ENCODE measurements around the gene TAPBP. TPM values are rescaled to one million over a fixed set of nuclear protein-coding genes. Genes with fewer than 3 reads are reported as not detected.

Gene TAPBP
- total and polyA plus RNA-seq, 12 donors, result 25.1 to 322 (median 165) TPM

DNA sequence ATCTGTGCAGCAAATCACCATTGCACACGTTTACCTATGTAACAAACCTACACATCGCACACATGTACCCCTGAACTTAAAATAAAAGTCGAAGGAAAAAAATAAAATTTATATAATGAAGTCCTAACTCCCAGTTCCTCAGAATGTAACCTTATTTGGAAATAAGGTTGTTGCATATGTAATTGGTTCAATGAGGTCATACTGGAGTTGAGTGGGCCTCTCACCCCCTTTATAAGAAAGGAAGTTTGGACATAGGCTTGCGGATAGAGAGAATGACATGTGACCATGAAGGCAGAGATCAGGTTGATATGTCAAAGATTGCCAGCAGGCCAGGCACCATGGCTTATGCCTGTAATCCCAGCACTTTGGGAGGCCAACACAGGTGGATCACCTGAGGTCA is 19.8 kb upstream of the TAPBP start:
- Histone ChIP-seq H3K36me3 (replicated peaks in 1 of 2) (no peaks in the 10 kb centered on the region), H3K4me3 (no peak overlapping the region), H3K4me1 (replicated peaks in 1 of 2) (no peaks in the 10 kb centered on the region), H3K27ac (no peak overlapping the region), H3K9me3 (replicated peaks in 1 of 3) (no peaks in the 10 kb centered on the region), H3K27me3 (no peaks in the 10 kb centered on the region)
- 80 to 89% (median 86%) methylated on average over 4 of the region's 4 CpGs for WGBS, 4 donors
- DNase-seq, result no peak
- intact Hi-C loops (cut with DNase I), result no loop called here
- TF ChIP-seq, protein P1, sequence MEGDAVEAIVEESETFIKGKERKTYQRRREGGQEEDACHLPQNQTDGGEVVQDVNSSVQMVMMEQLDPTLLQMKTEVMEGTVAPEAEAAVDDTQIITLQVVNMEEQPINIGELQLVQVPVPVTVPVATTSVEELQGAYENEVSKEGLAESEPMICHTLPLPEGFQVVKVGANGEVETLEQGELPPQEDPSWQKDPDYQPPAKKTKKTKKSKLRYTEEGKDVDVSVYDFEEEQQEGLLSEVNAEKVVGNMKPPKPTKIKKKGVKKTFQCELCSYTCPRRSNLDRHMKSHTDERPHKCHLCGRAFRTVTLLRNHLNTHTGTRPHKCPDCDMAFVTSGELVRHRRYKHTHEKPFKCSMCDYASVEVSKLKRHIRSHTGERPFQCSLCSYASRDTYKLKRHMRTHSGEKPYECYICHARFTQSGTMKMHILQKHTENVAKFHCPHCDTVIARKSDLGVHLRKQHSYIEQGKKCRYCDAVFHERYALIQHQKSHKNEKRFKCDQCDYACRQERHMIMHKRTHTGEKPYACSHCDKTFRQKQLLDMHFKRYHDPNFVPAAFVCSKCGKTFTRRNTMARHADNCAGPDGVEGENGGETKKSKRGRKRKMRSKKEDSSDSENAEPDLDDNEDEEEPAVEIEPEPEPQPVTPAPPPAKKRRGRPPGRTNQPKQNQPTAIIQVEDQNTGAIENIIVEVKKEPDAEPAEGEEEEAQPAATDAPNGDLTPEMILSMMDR (IDR thresholded peaks at IDR 0.05), result no peak
- no peak for TF ChIP-seq POLR2A (IDR thresholded peaks at IDR 0.05)

DNA sequence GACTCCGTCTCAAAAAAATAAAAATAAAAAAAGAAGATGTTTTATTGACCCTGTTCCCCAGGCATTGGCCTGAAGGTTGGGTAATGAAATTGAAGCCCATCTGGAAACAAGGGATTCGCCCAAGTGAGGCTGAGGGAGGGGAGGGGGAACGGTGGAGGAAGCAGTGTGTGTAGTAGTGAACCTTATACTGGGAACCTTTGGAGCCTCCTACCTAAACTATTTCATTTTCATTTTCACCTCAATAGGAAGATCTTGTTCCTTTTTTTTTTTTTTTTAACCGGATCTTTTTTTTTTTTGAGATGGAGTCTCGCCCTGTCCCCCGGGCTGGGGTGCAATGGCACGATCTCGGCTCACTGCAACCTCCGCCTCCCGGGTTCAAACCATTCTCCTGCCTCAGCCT is 16.9 kb upstream of the TAPBP start:
- no peak overlapping the region for H3K4me3 ChIP-seq
- WGBS, 4 donors, result 76 to 85% (median 81%) methylated on average over 10 of the region's 10 CpGs
- no peaks in the 10 kb centered on the region for H3K36me3 ChIP-seq (replicated peaks in 1 of 2)
- intact Hi-C loops (cut with DNase I), result no loop called here
- H3K9me3 ChIP-seq (replicated peaks in 1 of 3), result no peaks in the 10 kb centered on the region
- no peaks in the 10 kb centered on the region for H3K27me3 ChIP-seq
- H3K4me1 ChIP-seq (replicated peaks in 1 of 2), result no peaks in the 10 kb centered on the region
- no peak overlapping the region for H3K27ac ChIP-seq
- TF ChIP-seq, protein P1 (IDR thresholded peaks at IDR 0.05), result no peak
- DNase-seq, result no peak

DNA sequence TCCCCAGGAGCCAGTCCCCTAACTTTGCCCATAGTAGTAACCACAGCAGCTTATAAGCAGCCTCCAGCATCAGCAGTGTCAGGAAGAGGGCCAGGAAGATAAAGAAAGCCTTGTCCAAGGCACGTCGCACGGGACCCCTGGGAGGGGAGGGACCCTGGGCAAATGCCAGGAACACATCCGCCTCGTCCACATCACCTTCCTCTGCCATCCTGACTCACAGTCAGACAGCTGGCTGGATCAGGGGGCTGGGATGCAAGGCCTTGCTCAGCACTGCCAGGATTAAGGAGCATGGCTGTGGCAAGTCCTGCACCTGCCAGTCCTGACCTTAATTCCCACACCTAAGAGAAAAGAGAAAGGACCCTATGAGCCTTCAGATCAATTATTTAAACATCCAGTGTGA is 15.2 kb upstream of the TAPBP start:
- 43 to 58% (median 50%) methylated on average over 5 of the region's 5 CpGs; no CpG with 5 or more reads in 1 of the 4 donors for WGBS, 4 donors
- DNase-seq, result no peak
- H3K36me3 ChIP-seq (replicated peaks in 1 of 2), result no peaks in the 10 kb centered on the region
- intact Hi-C loops (cut with DNase I), result no loop called here
- H3K4me3 ChIP-seq, result no peak overlapping the region
- peaks cover 0 to 2% of the 10 kb centered on the region in 2 donors for H3K4me1 ChIP-seq (replicated peaks in 1 of 2)
- TF ChIP-seq, protein P1 (IDR thresholded peaks at IDR 0.05), result no peak
- no peak for TF ChIP-seq POLR2A (IDR thresholded peaks at IDR 0.05)
- H3K27ac ChIP-seq, result no peak overlapping the region
- no peaks in the 10 kb centered on the region for H3K9me3 ChIP-seq (replicated peaks in 1 of 3)
- no peaks in the 10 kb centered on the region for H3K27me3 ChIP-seq

DNA sequence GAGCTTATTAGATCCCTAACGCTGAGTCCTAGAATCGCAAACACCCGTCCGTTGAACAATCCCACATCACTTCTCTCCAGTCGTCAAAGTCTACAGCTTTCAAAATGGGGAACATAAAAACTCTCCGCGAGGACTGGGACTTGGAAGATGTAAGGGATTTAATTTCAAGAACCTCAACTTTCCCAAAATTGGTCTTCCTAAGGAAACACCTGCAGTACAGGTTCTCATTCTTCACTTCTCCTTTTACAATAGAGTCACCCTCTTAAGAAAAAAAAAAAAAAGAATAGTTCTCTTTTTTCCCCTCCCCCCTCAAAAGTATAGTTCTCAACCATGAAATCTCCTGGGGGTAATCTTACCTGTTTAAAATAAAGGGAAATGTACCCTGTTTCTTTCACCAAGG is 10.2 kb upstream of the TAPBP start:
- intact Hi-C loops (cut with DNase I), result no loop called here
- TF ChIP-seq, protein P1 (IDR thresholded peaks at IDR 0.05), result no peak
- TF ChIP-seq POLR2A (IDR thresholded peaks at IDR 0.05), result no peak
- no peak for DNase-seq
- Histone ChIP-seq H3K4me1 (replicated peaks in 1 of 2) (peaks cover 27 to 39% of the 10 kb centered on the region in 2 donors), H3K9me3 (replicated peaks in 1 of 3) (no peaks in the 10 kb centered on the region), H3K27me3 (no peaks in the 10 kb centered on the region), H3K36me3 (replicated peaks in 1 of 2) (peaks cover 0 to 18% of the 10 kb centered on the region in 2 donors), H3K27ac (no peak overlapping the region), H3K4me3 (peak overlapping the region in 1 of 4 donors; percentile 74)
- 13 to 26% (median 20%) methylated on average over 7 of the region's 7 CpGs for WGBS, 4 donors

Measured in adrenal gland (tissue), 12 donors.